ENCODE measurements around the gene SRRM5. TPM values are rescaled to one million over a fixed set of nuclear protein-coding genes. Genes with fewer than 3 reads are reported as not detected.

Gene SRRM5, protein sequence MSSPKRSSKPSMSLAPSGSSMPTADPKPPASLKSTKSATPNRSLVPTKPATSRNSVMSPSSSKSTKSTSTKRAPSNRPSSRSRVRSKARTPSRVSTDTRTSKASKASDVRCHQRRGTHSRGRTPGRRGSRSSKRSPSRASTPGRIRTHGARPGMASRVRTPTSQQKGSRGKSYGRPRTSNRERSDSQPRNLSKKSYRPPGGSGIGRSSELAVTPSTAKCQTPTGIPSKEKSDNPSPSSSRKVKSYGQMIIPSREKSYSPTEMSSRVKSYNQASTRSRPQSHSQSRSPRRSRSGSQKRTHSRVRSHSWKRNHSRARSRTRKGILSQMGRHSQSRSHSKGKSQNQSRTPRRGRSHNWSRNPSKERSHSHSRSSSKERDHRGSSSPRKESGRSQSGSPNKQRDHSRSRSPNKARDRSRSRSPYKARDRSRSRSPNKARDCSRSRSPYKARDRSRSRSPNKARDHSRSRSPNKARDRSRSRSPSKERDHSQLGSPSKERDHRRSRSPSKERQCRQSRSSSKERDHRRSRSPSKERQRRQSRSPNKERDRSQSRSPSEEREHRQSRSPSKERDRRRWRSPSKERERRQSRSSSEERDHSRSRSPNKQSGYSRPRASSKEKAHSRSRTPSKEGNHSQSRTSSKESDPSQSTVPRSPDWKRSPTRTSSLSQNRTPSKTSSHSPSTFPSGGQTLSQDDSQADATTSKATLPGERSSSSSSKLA
- 1 to 10 TPM in 4 of 5 donors, under 1 TPM in 1; 0.55 to 1.6 (median 1.2) TPM for total RNA-seq
- total RNA-seq (2013), result 0.77 TPM
- total RNA-seq, result 0.15 to 1.1 (median 0.34) reads per million in 29 experiments

GRCh38 chr19:43611788-43612187 lies at the start of gene SRRM5:
SRRM5 (plus strand) TSS chr19:43612088; CDS start chr19:43612122, 34 bp downstream.
- H3K36me3 ChIP-seq (ENCODE audit: control insufficient read depth in 2 of 2, extremely low read depth in 1 of 2, insufficient read depth in 1 of 2, low read length in 1 of 2), result peaks cover 23 to 34% of the 10 kb centered on the region in 2 donors
- H3K9me3 ChIP-seq, result no peaks in the 10 kb centered on the region
- no peak for DNase-seq
- H3K4me3 ChIP-seq (ENCODE audit: control insufficient read depth in 1 of 2, extremely low read depth in 1 of 2, low read length in 1 of 2), result no peak within 1 kb of the TSS
- Mint-ChIP-seq H3K27me3 (no peaks in the 10 kb centered on the region), H3K27ac (no peak within 1 kb of the TSS), H3K4me1 (peaks cover 30 to 46% (median 30%) of the 10 kb centered on the region in 3 donors), H3K9me3 (no peaks in the 10 kb centered on the region), H3K4me3 (no peak within 1 kb of the TSS), H3K36me3 (peaks cover 37% of the 10 kb centered on the region)
- no peaks in the 10 kb centered on the region for H3K27me3 ChIP-seq (replicated peaks in 1 of 2; ENCODE audit: control insufficient read depth in 2 of 2, extremely low read depth in 1 of 2, insufficient read depth in 2 of 2, low read length in 1 of 2)
- peaks cover 0 to 4% of the 10 kb centered on the region in 2 experiments for H3K4me1 ChIP-seq (ENCODE audit: control insufficient read depth in 1 of 2, extremely low read depth in 1 of 2, insufficient read depth in 2 of 2, low read length in 2 of 2)
- 100% methylated on average over 3 of the region's 3 CpGs for WGBS (ENCODE audit: insufficient coverage)
- CTCF ChIA-PET, result no interaction called here
- no peak for ATAC-seq (replicated peaks in 1 of 4)
- POLR2A ChIA-PET, result no interaction called here
- no peak within 1 kb of the TSS for H3K27ac ChIP-seq (ENCODE audit: low read length)

- DNase-seq (peak in 2 of 35 experiments; percentile 21 to 38), ATAC-seq (replicated peaks in 1 of 4) (peak in 1 of 4 experiments; percentile 4)
- peak overlapping the region; percentile 96 to 98 for H3K27ac Mint-ChIP-seq
- peaks cover 58 to 64% (median 59%) of the 10 kb centered on the region in 3 donors for H3K4me1 Mint-ChIP-seq
- Histone ChIP-seq H3K9me3 (no peaks in the 10 kb centered on the region), H3K4me3 (ENCODE audit: control insufficient read depth in 1 of 2, extremely low read depth in 1 of 2, low read length in 1 of 2) (peak overlapping the region; percentile 22 to 29), H3K36me3 (ENCODE audit: control insufficient read depth in 2 of 2, extremely low read depth in 1 of 2, insufficient read depth in 1 of 2, low read length in 1 of 2) (peaks cover 0 to 18% of the 10 kb centered on the region in 2 donors), H3K27ac (ENCODE audit: low read length) (peak overlapping the region; percentile 93), H3K27me3 (replicated peaks in 1 of 2; ENCODE audit: control insufficient read depth in 2 of 2, extremely low read depth in 1 of 2, insufficient read depth in 2 of 2, low read length in 1 of 2) (no peaks in the 10 kb centered on the region), H3K4me1 (ENCODE audit: control insufficient read depth in 1 of 2, extremely low read depth in 1 of 2, insufficient read depth in 2 of 2, low read length in 2 of 2) (peaks cover 20 to 54% of the 10 kb centered on the region in 2 experiments)
- WGBS (ENCODE audit: insufficient coverage), result no CpG with 5 or more reads among the region's 6 CpGs
- CTCF ChIA-PET, result no interaction called here
- H3K4me3 Mint-ChIP-seq, result peak overlapping the region; percentile 58 to 84 (median 62)
- no peaks in the 10 kb centered on the region for H3K27me3 Mint-ChIP-seq
- peaks cover 31% of the 10 kb centered on the region for H3K36me3 Mint-ChIP-seq
- POLR2A ChIA-PET, result no interaction called here
- no peaks in the 10 kb centered on the region for H3K9me3 Mint-ChIP-seq
These were observed 49.6 kb upstream of the SRRM5 start for GRCh38 chr19:43562226-43562697.

- DNase-seq (peak; percentile 61 to 90 (median 78)), ATAC-seq (replicated peaks in 1 of 4) (peak; percentile 86 to 91 (median 88))
- no peaks in the 10 kb centered on the region for H3K27me3 ChIP-seq (replicated peaks in 1 of 2; ENCODE audit: control insufficient read depth in 2 of 2, extremely low read depth in 1 of 2, insufficient read depth in 2 of 2, low read length in 1 of 2)
- Mint-ChIP-seq H3K36me3 (peaks cover 30% of the 10 kb centered on the region), H3K9me3 (no peaks in the 10 kb centered on the region), H3K4me3 (peak overlapping the region; percentile 58 to 84 (median 62)), H3K27ac (peak overlapping the region; percentile 96 to 98), H3K4me1 (peaks cover 58 to 64% (median 58%) of the 10 kb centered on the region in 3 donors), H3K27me3 (no peaks in the 10 kb centered on the region)
- no peaks in the 10 kb centered on the region for H3K9me3 ChIP-seq
- H3K4me3 ChIP-seq (ENCODE audit: control insufficient read depth in 1 of 2, extremely low read depth in 1 of 2, low read length in 1 of 2), result peak overlapping the region; percentile 22 to 29
- peaks cover 0 to 16% of the 10 kb centered on the region in 2 donors for H3K36me3 ChIP-seq (ENCODE audit: control insufficient read depth in 2 of 2, extremely low read depth in 1 of 2, insufficient read depth in 1 of 2, low read length in 1 of 2)
- 10% methylated on average over 4 of the region's 14 CpGs for WGBS (ENCODE audit: insufficient coverage)
- H3K4me1 ChIP-seq (ENCODE audit: control insufficient read depth in 1 of 2, extremely low read depth in 1 of 2, insufficient read depth in 2 of 2, low read length in 2 of 2), result peaks cover 20 to 54% of the 10 kb centered on the region in 2 experiments
- POLR2A ChIA-PET, result interaction anchor here in 1 of 2 donors (0.6 kb wide), 1 partner anchor 258 kb away, joined by 3 read pairs; no protein-coding TSS in a partner anchor
- CTCF ChIA-PET, result interaction anchor here in 1 of 2 donors (0.6 kb wide), 1 partner anchor 32 kb away, joined by 3 read pairs; no protein-coding TSS in a partner anchor
- H3K27ac ChIP-seq (ENCODE audit: low read length), result peak overlapping the region; percentile 93
These were observed 49.1 kb upstream of the SRRM5 start for GRCh38 chr19:43562698-43563241.

DNA sequence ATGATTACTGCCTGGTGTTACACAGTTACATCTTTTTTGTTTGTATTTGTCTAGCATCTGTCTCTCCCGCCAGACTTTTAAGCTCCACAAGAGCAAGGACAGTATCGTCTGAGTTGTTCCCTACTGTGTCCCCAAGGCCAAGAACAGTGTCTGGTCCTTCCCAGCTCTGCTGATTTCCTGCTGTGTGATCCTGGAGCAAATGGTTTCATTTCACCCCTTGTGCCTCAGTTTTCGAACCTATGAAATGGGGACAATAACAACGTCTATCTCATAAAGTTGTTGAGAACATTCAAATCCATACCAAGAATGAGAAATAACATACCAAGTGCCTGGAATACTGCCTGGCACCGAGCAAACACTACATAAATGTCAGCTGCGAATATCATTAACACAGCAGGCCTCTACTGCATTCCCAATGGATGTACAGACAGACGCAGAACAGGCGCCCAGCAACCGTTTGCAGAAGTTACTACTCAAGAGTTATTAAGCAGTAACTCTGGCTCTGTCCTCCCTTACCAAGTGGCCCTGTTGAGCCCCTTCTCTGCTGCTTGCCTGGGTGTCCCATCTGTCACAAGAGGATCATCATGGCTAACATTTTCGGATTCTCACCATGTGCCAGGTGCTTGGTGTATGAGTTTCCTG lies 48.0 kb upstream of the SRRM5 start:
- ChIA-PET CTCF (interaction anchor here in 1 of 2 donors (0.9 kb wide), 1 partner anchor 10 kb away, joined by 3 read pairs; no protein-coding TSS in a partner anchor), POLR2A (interaction anchor here in 1 of 2 donors (0.7 kb wide), 1 partner anchor 10 kb away, joined by 3 read pairs; no protein-coding TSS in a partner anchor)
- WGBS (ENCODE audit: insufficient coverage), result 89% methylated on average over 9 of the region's 10 CpGs
- Histone ChIP-seq H3K9me3 (no peaks in the 10 kb centered on the region), H3K27me3 (replicated peaks in 1 of 2; ENCODE audit: control insufficient read depth in 2 of 2, extremely low read depth in 1 of 2, insufficient read depth in 2 of 2, low read length in 1 of 2) (no peaks in the 10 kb centered on the region), H3K27ac (ENCODE audit: low read length) (peak overlapping the region; percentile 93), H3K36me3 (ENCODE audit: control insufficient read depth in 2 of 2, extremely low read depth in 1 of 2, insufficient read depth in 1 of 2, low read length in 1 of 2) (peaks cover 0 to 11% of the 10 kb centered on the region in 2 donors), H3K4me3 (ENCODE audit: control insufficient read depth in 1 of 2, extremely low read depth in 1 of 2, low read length in 1 of 2) (no peak overlapping the region), H3K4me1 (ENCODE audit: control insufficient read depth in 1 of 2, extremely low read depth in 1 of 2, insufficient read depth in 2 of 2, low read length in 2 of 2) (peaks cover 20 to 54% of the 10 kb centered on the region in 2 experiments)
- Mint-ChIP-seq H3K4me3 (peak overlapping the region in 1 of 3 donors; percentile 84), H3K27me3 (no peaks in the 10 kb centered on the region), H3K36me3 (peaks cover 28% of the 10 kb centered on the region), H3K4me1 (peaks cover 57 to 64% (median 58%) of the 10 kb centered on the region in 3 donors), H3K27ac (peak overlapping the region; percentile 96 to 98), H3K9me3 (no peaks in the 10 kb centered on the region)
- ATAC-seq (replicated peaks in 1 of 4) (no peak), DNase-seq (no peak)

GRCh38 chr19:43564800-43565199 lies 47.1 kb upstream of the SRRM5 start:
- POLR2A ChIA-PET, result interaction anchor here in 1 of 2 donors (0.7 kb wide), 1 partner anchor 9 kb away, joined by 3 read pairs; no protein-coding TSS in a partner anchor
- ATAC-seq (replicated peaks in 1 of 4), result no peak
- no peaks in the 10 kb centered on the region for H3K9me3 Mint-ChIP-seq
- H3K36me3 ChIP-seq (ENCODE audit: control insufficient read depth in 2 of 2, extremely low read depth in 1 of 2, insufficient read depth in 1 of 2, low read length in 1 of 2), result peaks cover 0 to 7% of the 10 kb centered on the region in 2 donors
- peaks cover 25% of the 10 kb centered on the region for H3K36me3 Mint-ChIP-seq
- CTCF ChIA-PET, result interaction anchor here (0.6 to 0.9 kb wide), 4 partner anchors 9 to 94 kb away, joined by 3 read pairs; no protein-coding TSS in a partner anchor
- no peak for DNase-seq
- H3K27ac Mint-ChIP-seq, result peak overlapping the region; percentile 78 to 96
- peaks cover 58 to 67% (median 58%) of the 10 kb centered on the region in 3 donors for H3K4me1 Mint-ChIP-seq
- H3K27me3 ChIP-seq (replicated peaks in 1 of 2; ENCODE audit: control insufficient read depth in 2 of 2, extremely low read depth in 1 of 2, insufficient read depth in 2 of 2, low read length in 1 of 2), result no peaks in the 10 kb centered on the region
- H3K27ac ChIP-seq (ENCODE audit: low read length), result no peak overlapping the region
- WGBS (ENCODE audit: insufficient coverage), result 68% methylated on average over 9 of the region's 9 CpGs
- H3K4me3 Mint-ChIP-seq, result peak overlapping the region in 1 of 3 donors; percentile 84
- no peaks in the 10 kb centered on the region for H3K9me3 ChIP-seq
- H3K27me3 Mint-ChIP-seq, result no peaks in the 10 kb centered on the region
- no peak overlapping the region for H3K4me3 ChIP-seq (ENCODE audit: control insufficient read depth in 1 of 2, extremely low read depth in 1 of 2, low read length in 1 of 2)
- H3K4me1 ChIP-seq (ENCODE audit: control insufficient read depth in 1 of 2, extremely low read depth in 1 of 2, insufficient read depth in 2 of 2, low read length in 2 of 2), result peaks cover 20 to 54% of the 10 kb centered on the region in 2 experiments
